ENCODE measurements around the gene SYDE1. TPM values are rescaled to one million over a fixed set of nuclear protein-coding genes. Genes with fewer than 3 reads are reported as not detected.

Gene SYDE1
- total RNA-seq: 6.6 and 13.2 TPM in 2 replicates

GRCh38 chr19:15107061-15108010, at the start of gene SYDE1:
Gene SYDE1 (plus strand): TSS chr19:15107401. CDS start chr19:15107434, 33 bp downstream.

GRCh38 chr19:15081911-15082310, 25.3 kb upstream of the SYDE1 start, which contains the start of gene OR1I1:
Gene OR1I1 (plus strand): TSS chr19:15082211. CDS start chr19:15087066, 4,855 bp downstream.

Other genes starting within 250 kb of the SYDE1 start
- gene OR7A17, start 221.3 kb upstream of the SYDE1 start, total RNA-seq: not detected in 2 replicates
- gene OR7C2, start 165.9 kb upstream of the SYDE1 start, total RNA-seq: not detected in 2 replicates
- not detected in 2 replicates for gene SLC1A6, start 127.5 kb upstream of the SYDE1 start, total RNA-seq
- not detected in 2 replicates for gene CASP14, start 57.9 kb upstream of the SYDE1 start, total RNA-seq
- not detected in 2 replicates for gene OR1I1, start 25.2 kb upstream of the SYDE1 start, total RNA-seq
- gene NOTCH3, start 93.6 kb downstream of the SYDE1 start, total RNA-seq: 0.99 and 63.3 TPM in 2 replicates
- 0.09 TPM in 1 of 2 replicates, not detected in the other for gene EPHX3, start 125.0 kb downstream of the SYDE1 start, total RNA-seq
- gene BRD4, start 225.1 kb downstream of the SYDE1 start, total RNA-seq: 11.0 and 15.3 TPM in 2 replicates